Breast epithelium (tissue), 3 donors: Measurements from ENCODE around the gene COX10.

Experiments used
- POLR2A ChIP-seq: fragments of 450-650 bp; IDR thresholded peaks from one replicate; pipeline ENCODE4 v1.6.1; 2016; ENCODE audit warnings: antibody characterized with exemption, mild to moderate bottlenecking, moderate library complexity
- POLR2AphosphoS5 ChIP-seq, 3 donors: sonication (generic); formaldehyde crosslinking; IDR thresholded peaks; one replicate each; pipeline ENCODE4 v1.6.1; 2017; ENCODE audit warnings: antibody characterized with exemption in 3 of 3
- TF ChIP-seq, protein P1 (sequence below), 3 donors: fragments of 450-650 bp; IDR thresholded peaks; one replicate each; pipeline ENCODE4 v1.5.1; 2016 to 2017; ENCODE audit warnings: antibody characterized with exemption in 3 of 3, mild to moderate bottlenecking in 3 of 3, moderate library complexity in 3 of 3

GRCh38 chr17:14158707-14159106 lies 89.4 kb downstream of the COX10 start:
- TF ChIP-seq, protein P1, sequence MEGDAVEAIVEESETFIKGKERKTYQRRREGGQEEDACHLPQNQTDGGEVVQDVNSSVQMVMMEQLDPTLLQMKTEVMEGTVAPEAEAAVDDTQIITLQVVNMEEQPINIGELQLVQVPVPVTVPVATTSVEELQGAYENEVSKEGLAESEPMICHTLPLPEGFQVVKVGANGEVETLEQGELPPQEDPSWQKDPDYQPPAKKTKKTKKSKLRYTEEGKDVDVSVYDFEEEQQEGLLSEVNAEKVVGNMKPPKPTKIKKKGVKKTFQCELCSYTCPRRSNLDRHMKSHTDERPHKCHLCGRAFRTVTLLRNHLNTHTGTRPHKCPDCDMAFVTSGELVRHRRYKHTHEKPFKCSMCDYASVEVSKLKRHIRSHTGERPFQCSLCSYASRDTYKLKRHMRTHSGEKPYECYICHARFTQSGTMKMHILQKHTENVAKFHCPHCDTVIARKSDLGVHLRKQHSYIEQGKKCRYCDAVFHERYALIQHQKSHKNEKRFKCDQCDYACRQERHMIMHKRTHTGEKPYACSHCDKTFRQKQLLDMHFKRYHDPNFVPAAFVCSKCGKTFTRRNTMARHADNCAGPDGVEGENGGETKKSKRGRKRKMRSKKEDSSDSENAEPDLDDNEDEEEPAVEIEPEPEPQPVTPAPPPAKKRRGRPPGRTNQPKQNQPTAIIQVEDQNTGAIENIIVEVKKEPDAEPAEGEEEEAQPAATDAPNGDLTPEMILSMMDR (IDR thresholded peaks at IDR 0.05) = no peak
- TF ChIP-seq POLR2A (no peak), POLR2AphosphoS5 (IDR thresholded peaks at IDR 0.05) (no peak)
